Activated CD8-positive, alpha-beta T cell treated with anti-CD3 and anti-CD28 coated beads, Interleukin-2, amount 10 ng/mL, durations not matched to agents 7 days and 5 days (primary cell): ENCODE data around the gene ESYT2. TPM values are rescaled to one million over a fixed set of nuclear protein-coding genes. Genes with fewer than 3 reads are reported as not detected.

Experiments used
- ATAC-seq: fragments of 150-1000 bp; cut with Tn5 transposase; one replicate; pipeline ENCODE4 v1.10.0; 2021; ENCODE audit warnings: moderate library complexity
- CTCF ChIA-PET: fragments of 350-600 bp; sonication (Branson Sonifier 250); formaldehyde crosslinking; loops from one replicate; lab custom pipeline; 2021; ENCODE audit warnings: antibody characterized with exemption; lab: Charles Lee
- POLR2A ChIA-PET: fragments of 350-600 bp; sonication (Branson Sonifier 250); formaldehyde crosslinking; loops from one replicate; lab custom pipeline; 2021; ENCODE audit warnings: antibody characterized with exemption; lab: Charles Lee
- DNase-seq: peaks from one replicate; pipeline ENCODE4 v3.0.0-alpha.2; 2020
- H3K27ac Mint-ChIP-seq: one replicate; pipeline ENCODE4 v1.8.0; 2021; ENCODE audit warnings: mild to moderate bottlenecking, mixed read lengths
- H3K27me3 Mint-ChIP-seq: one replicate; pipeline ENCODE4 v1.8.0; 2021; ENCODE audit warnings: low read depth, mixed read lengths
- H3K36me3 Mint-ChIP-seq: one replicate; pipeline ENCODE4 v1.8.0; 2021; ENCODE audit warnings: low read depth, mixed read lengths
- H3K4me1 Mint-ChIP-seq: one replicate; pipeline ENCODE4 v1.8.0; 2021; ENCODE audit warnings: low read depth, mixed read lengths
- H3K4me3 Mint-ChIP-seq: one replicate; pipeline ENCODE4 v1.8.0; 2021; ENCODE audit warnings: mild to moderate bottlenecking, mixed read lengths
- H3K9me3 Mint-ChIP-seq: one replicate; pipeline ENCODE4 v1.8.0; 2022; ENCODE audit warnings: mixed read lengths; ENCODE audit not compliant: insufficient read depth
- total RNA-seq, 2 experiments: library from RNA; stranded (reverse); gene quantifications; one replicate each; pipeline ENCODE4 v1.2.3, GENCODE V29; 2021

ESYT2 gene
- total RNA-seq, 2 experiments from 2014 or later = 85.0 to 85.9 TPM

- no peaks in the 10 kb centered on the region for H3K27me3 Mint-ChIP-seq
- no peak for ATAC-seq
- peaks cover 14% of the 10 kb centered on the region for H3K4me1 Mint-ChIP-seq
- no peaks in the 10 kb centered on the region for H3K9me3 Mint-ChIP-seq
- CTCF ChIA-PET = interaction anchor here (1.0 kb wide), 1 partner anchor 248 kb away, joined by 3 read pairs; no protein-coding TSS in a partner anchor
- POLR2A ChIA-PET = no interaction called here
- H3K27ac Mint-ChIP-seq = peak overlapping the region; percentile 0
- H3K4me3 Mint-ChIP-seq = no peak overlapping the region
- no peak for DNase-seq
- peaks cover 30% of the 10 kb centered on the region for H3K36me3 Mint-ChIP-seq
Observed at GRCh38 chr7:158729646-158730382, 99.5 kb downstream of the ESYT2 start.

GRCh38 chr7:158728911-158729645, 100.2 kb downstream of the ESYT2 start:
- peaks cover 14% of the 10 kb centered on the region for H3K4me1 Mint-ChIP-seq
- ATAC-seq (no peak), DNase-seq (no peak)
- H3K36me3 Mint-ChIP-seq = peaks cover 24% of the 10 kb centered on the region
- no peak overlapping the region for H3K27ac Mint-ChIP-seq
- H3K4me3 Mint-ChIP-seq = no peak overlapping the region
- H3K9me3 Mint-ChIP-seq = no peaks in the 10 kb centered on the region
- ChIA-PET POLR2A (no interaction called here), CTCF (no interaction called here)
- H3K27me3 Mint-ChIP-seq = no peaks in the 10 kb centered on the region

GRCh38 chr7:158727690-158728089, 101.6 kb downstream of the ESYT2 start:
- Mint-ChIP-seq H3K36me3 (peaks cover 21% of the 10 kb centered on the region), H3K9me3 (no peaks in the 10 kb centered on the region), H3K27me3 (no peaks in the 10 kb centered on the region), H3K4me1 (peaks cover 7% of the 10 kb centered on the region), H3K27ac (no peak overlapping the region), H3K4me3 (no peak overlapping the region)
- CTCF ChIA-PET = interaction anchor here (1.5 kb wide), 1 partner anchor 249 kb away, joined by 4 read pairs; no protein-coding TSS in a partner anchor
- POLR2A ChIA-PET = no interaction called here
- DNase-seq = no peak
- no peak for ATAC-seq

GRCh38 chr7:158726277-158726807, 103.0 kb downstream of the ESYT2 start:
- ATAC-seq = no peak
- Mint-ChIP-seq H3K27ac (no peak overlapping the region), H3K36me3 (peaks cover 15% of the 10 kb centered on the region), H3K27me3 (no peaks in the 10 kb centered on the region), H3K4me1 (peaks cover 6% of the 10 kb centered on the region), H3K4me3 (no peak overlapping the region), H3K9me3 (no peaks in the 10 kb centered on the region)
- no peak for DNase-seq
- CTCF ChIA-PET = interaction anchor here (1.5 kb wide), 1 partner anchor 251 kb away, joined by 4 read pairs; no protein-coding TSS in a partner anchor
- POLR2A ChIA-PET = interaction anchor here (0.7 kb wide), 1 partner anchor 129 kb away, joined by 3 read pairs; no protein-coding TSS in a partner anchor

GRCh38 chr7:158725506-158725800, 103.9 kb downstream of the ESYT2 start:
- Mint-ChIP-seq H3K4me3 (no peak overlapping the region), H3K27me3 (no peaks in the 10 kb centered on the region), H3K4me1 (peaks cover 3% of the 10 kb centered on the region), H3K36me3 (peaks cover 11% of the 10 kb centered on the region), H3K27ac (no peak overlapping the region), H3K9me3 (no peaks in the 10 kb centered on the region)
- ATAC-seq = no peak
- ChIA-PET POLR2A (no interaction called here), CTCF (interaction anchor here (1.3 kb wide), 1 partner anchor 15 kb away, joined by 3 read pairs; no protein-coding TSS in a partner anchor)
- DNase-seq = no peak

GRCh38 chr7:158724658-158725505, 104.4 kb downstream of the ESYT2 start:
- ATAC-seq = no peak
- no peaks in the 10 kb centered on the region for H3K9me3 Mint-ChIP-seq
- CTCF ChIA-PET = interaction anchor here (1.3 to 1.9 kb wide), 2 partner anchors 16 to 252 kb away, joined by 3 to 6 read pairs; no protein-coding TSS in a partner anchor
- H3K4me1 Mint-ChIP-seq = no peaks in the 10 kb centered on the region
- H3K4me3 Mint-ChIP-seq = no peak overlapping the region
- POLR2A ChIA-PET = no interaction called here
- no peaks in the 10 kb centered on the region for H3K27me3 Mint-ChIP-seq
- no peak for DNase-seq
- peaks cover 6% of the 10 kb centered on the region for H3K36me3 Mint-ChIP-seq
- no peak overlapping the region for H3K27ac Mint-ChIP-seq

GRCh38 chr7:158723714-158724385, 105.5 kb downstream of the ESYT2 start:
- ChIA-PET POLR2A (interaction anchor here (0.6 kb wide), 1 partner anchor 107 kb away, joined by 6 read pairs; no protein-coding TSS in a partner anchor), CTCF (interaction anchor here (1.9 kb wide), 1 partner anchor 253 kb away, joined by 6 read pairs; no protein-coding TSS in a partner anchor)
- H3K36me3 Mint-ChIP-seq = peaks cover 2% of the 10 kb centered on the region
- H3K4me1 Mint-ChIP-seq = no peaks in the 10 kb centered on the region
- H3K27ac Mint-ChIP-seq = no peak overlapping the region
- no peaks in the 10 kb centered on the region for H3K9me3 Mint-ChIP-seq
- no peak for ATAC-seq
- no peak overlapping the region for H3K4me3 Mint-ChIP-seq
- no peak for DNase-seq
- H3K27me3 Mint-ChIP-seq = peaks cover under 1% of the 10 kb centered on the region

GRCh38 chr7:158723266-158723665, 106.0 kb downstream of the ESYT2 start:
- POLR2A ChIA-PET = no interaction called here
- H3K9me3 Mint-ChIP-seq = no peaks in the 10 kb centered on the region
- H3K4me1 Mint-ChIP-seq = no peaks in the 10 kb centered on the region
- no peaks in the 10 kb centered on the region for H3K36me3 Mint-ChIP-seq
- ATAC-seq (no peak), DNase-seq (no peak)
- no peak overlapping the region for H3K4me3 Mint-ChIP-seq
- CTCF ChIA-PET = interaction anchor here (1.9 kb wide), 1 partner anchor 254 kb away, joined by 6 read pairs; no protein-coding TSS in a partner anchor
- no peak overlapping the region for H3K27ac Mint-ChIP-seq
- peaks cover 6% of the 10 kb centered on the region for H3K27me3 Mint-ChIP-seq

GRCh38 chr7:158722574-158723237, 106.6 kb downstream of the ESYT2 start:
- ATAC-seq (peak; percentile 34), DNase-seq (no peak)
- no peaks in the 10 kb centered on the region for H3K36me3 Mint-ChIP-seq
- no peaks in the 10 kb centered on the region for H3K9me3 Mint-ChIP-seq
- POLR2A ChIA-PET = interaction anchor here (1.3 kb wide), 1 partner anchor 94 kb away, joined by 4 read pairs; no protein-coding TSS in a partner anchor
- H3K4me3 Mint-ChIP-seq = no peak overlapping the region
- no peaks in the 10 kb centered on the region for H3K4me1 Mint-ChIP-seq
- no peak overlapping the region for H3K27ac Mint-ChIP-seq
- peaks cover 9% of the 10 kb centered on the region for H3K27me3 Mint-ChIP-seq
- CTCF ChIA-PET = interaction anchor here (0.9 kb wide), 1 partner anchor 14 kb away, joined by 3 read pairs; no protein-coding TSS in a partner anchor

- Mint-ChIP-seq H3K27me3 (peaks cover 23% of the 10 kb centered on the region), H3K9me3 (no peaks in the 10 kb centered on the region), H3K27ac (no peak overlapping the region), H3K36me3 (no peaks in the 10 kb centered on the region), H3K4me3 (no peak overlapping the region), H3K4me1 (no peaks in the 10 kb centered on the region)
- ATAC-seq (no peak), DNase-seq (no peak)
- CTCF ChIA-PET = interaction anchor here (1.1 kb wide), 1 partner anchor 13 kb away, joined by 5 read pairs; no protein-coding TSS in a partner anchor
- POLR2A ChIA-PET = no interaction called here
Observed at GRCh38 chr7:158720112-158720511, 109.2 kb downstream of the ESYT2 start.
